GM23338 (cell line): Measurements from ENCODE around the gene TP73. TPM values are rescaled to one million over a fixed set of nuclear protein-coding genes. Genes with fewer than 3 reads are reported as not detected.
A peak's percentile ranks its signal among the peaks of the same experiment; 100 is the strongest.

Experiments used
- ATAC-seq: fragments of 200-7000 bp; cut with Tn5 transposase; 3 replicates; pipeline ENCODE4 v1.9.1; 2020
- DNase-seq: peaks from one replicate; pipeline ENCODE4 v3.0.0-alpha.2; 2015; ENCODE audit warnings: low spot score
- H2AFZ ChIP-seq: fragments of 200-600 bp; sonication (generic); 2 replicates; pipeline ENCODE4 v1.8.0; 2016; ENCODE audit warnings: antibody characterized with exemption, mild to moderate bottlenecking, moderate library complexity
- H3F3A ChIP-seq: fragments of 200-600 bp; sonication (generic); replicated peaks from 2 replicates; pipeline ENCODE4 v1.8.0; 2017; ENCODE audit warnings: antibody characterized with exemption, mixed run types, low read depth
- H3K27ac ChIP-seq: fragments of 200-600 bp; sonication (generic); 2 replicates; pipeline ENCODE4 v1.6.1; 2016; ENCODE audit warnings: low read depth
- H3K27me3 ChIP-seq: fragments of 200-600 bp; sonication (generic); 2 replicates; pipeline ENCODE4 v1.8.0; 2016; ENCODE audit warnings: mild to moderate bottlenecking, mixed run types, moderate library complexity; ENCODE audit not compliant: insufficient read depth
- H3K36me3 ChIP-seq: fragments of 200-600 bp; sonication (generic); 2 replicates; pipeline ENCODE4 v1.8.0; 2016; ENCODE audit warnings: mild to moderate bottlenecking; ENCODE audit not compliant: insufficient read depth
- H3K4me1 ChIP-seq: fragments of 200-600 bp; sonication (generic); 2 replicates; pipeline ENCODE4 v1.8.0; 2016; ENCODE audit warnings: mild to moderate bottlenecking, moderate library complexity; ENCODE audit not compliant: insufficient read depth
- H3K4me2 ChIP-seq: fragments of 200-600 bp; sonication (generic); 2 replicates; pipeline ENCODE4 v1.7.1; 2017; ENCODE audit warnings: mixed run types
- H3K4me3 ChIP-seq: fragments of 200-600 bp; sonication (generic); 2 replicates; pipeline ENCODE4 v1.6.1; 2016; ENCODE audit warnings: mixed run types
- H3K79me2 ChIP-seq: fragments of 200-600 bp; sonication (generic); replicated peaks from 2 replicates; pipeline ENCODE4 v1.8.0; 2017; ENCODE audit warnings: mild to moderate bottlenecking; ENCODE audit not compliant: insufficient read depth
- H3K9me2 ChIP-seq: fragments of 200-600 bp; sonication (generic); 2 replicates; pipeline ENCODE4 v1.8.0; 2017; ENCODE audit not compliant: insufficient read depth
- H4K20me1 ChIP-seq: fragments of 200-600 bp; sonication (generic); replicated peaks from 2 replicates; pipeline ENCODE4 v1.8.0; 2017; ENCODE audit warnings: mild to moderate bottlenecking; ENCODE audit not compliant: insufficient read depth
- H3K27ac Mint-ChIP-seq: 2 replicates; pipeline ENCODE4 v1.8.0; 2020; ENCODE audit warnings: inconsistent platforms, mild to moderate bottlenecking, moderate library complexity, mixed read lengths
- H3K27me3 Mint-ChIP-seq: 3 replicates; pipeline ENCODE4 v1.8.0; 2022; ENCODE audit warnings: low read depth, mild to moderate bottlenecking, moderate library complexity, mixed read lengths, inconsistent platforms; ENCODE audit not compliant: insufficient read depth, poor library complexity
- H3K36me3 Mint-ChIP-seq: 3 replicates; pipeline ENCODE4 v1.8.0; 2021; ENCODE audit warnings: low read depth, mild to moderate bottlenecking, inconsistent platforms, moderate library complexity, mixed read lengths
- H3K4me1 Mint-ChIP-seq: 3 replicates; pipeline ENCODE4 v1.8.0; 2020; ENCODE audit warnings: mild to moderate bottlenecking, inconsistent platforms, mixed read lengths
- H3K4me3 Mint-ChIP-seq: 3 replicates; pipeline ENCODE4 v1.8.0; 2021; ENCODE audit warnings: moderate library complexity, mild to moderate bottlenecking, inconsistent platforms, mixed read lengths
- H3K9me3 Mint-ChIP-seq: 3 replicates; pipeline ENCODE4 v1.8.0; 2020; ENCODE audit warnings: moderate library complexity, mild to moderate bottlenecking, inconsistent platforms, mixed read lengths
- EZH2 ChIP-seq: fragments of 200-600 bp; sonication (generic); IDR thresholded peaks from one replicate; pipeline ENCODE4 v1.8.0; 2017; ENCODE audit warnings: antibody characterized with exemption, mild to moderate bottlenecking, low read depth; ENCODE audit not compliant: unreplicated experiment
- EZH2phosphoT487 ChIP-seq: fragments of 200-600 bp; sonication (generic); IDR thresholded peaks from one replicate; pipeline ENCODE4 v1.8.1; 2018; ENCODE audit warnings: antibody characterized with exemption; ENCODE audit not compliant: unreplicated experiment
- JUNB ChIP-seq: IDR thresholded peaks from one replicate; pipeline ENCODE4 v1.6.1; 2016; ENCODE audit warnings: antibody characterized with exemption; ENCODE audit not compliant: unreplicated experiment
- POLR2AphosphoS5 ChIP-seq: IDR thresholded peaks from 2 replicates; pipeline ENCODE4 v1.6.1; 2016; ENCODE audit warnings: antibody characterized with exemption, low read depth
- STAT1 ChIP-seq: IDR thresholded peaks from one replicate; pipeline ENCODE4 v1.6.1; 2016; ENCODE audit warnings: antibody characterized with exemption; ENCODE audit not compliant: unreplicated experiment
- polyA plus RNA-seq: library from polyadenylated mRNA; unstranded; fragments of >200 nt; fragmentation: Nextera tagmentation; extraction: Ambion mirVana; gene quantifications from 2 replicates; pipeline ENCODE4 v1.2.1, GENCODE V29; 2016
- total RNA-seq: library from RNA; depleted of rRNA; stranded (reverse); fragments of >200 nt; shearing (Covaris generic); gene quantifications from 2 replicates; pipeline ENCODE4 v1.2.3, GENCODE V29; 2014
- TF ChIP-seq, protein P1 (sequence below), 2 experiments: fragments of 200-600 bp in 1 of 2; sonication (generic) in 1 of 2; conservative IDR thresholded peaks; 2 replicates each; pipeline versions ENCODE4 v1.5.1 to v1.6.1; 2016 to 2017; ENCODE audit warnings: antibody characterized with exemption in 2 of 2, low read depth in 2 of 2, mild to moderate bottlenecking in 2 of 2, moderate library complexity in 1 of 2
- TF ChIP-seq, protein P2 (sequence below): IDR thresholded peaks from 2 replicates; pipeline ENCODE4 v1.6.1; 2016; ENCODE audit warnings: antibody characterized with exemption

The TP73 gene
- total and polyA plus RNA-seq, 2 experiments from 2014 or later = 1.4 to 3.4 TPM

DNA sequence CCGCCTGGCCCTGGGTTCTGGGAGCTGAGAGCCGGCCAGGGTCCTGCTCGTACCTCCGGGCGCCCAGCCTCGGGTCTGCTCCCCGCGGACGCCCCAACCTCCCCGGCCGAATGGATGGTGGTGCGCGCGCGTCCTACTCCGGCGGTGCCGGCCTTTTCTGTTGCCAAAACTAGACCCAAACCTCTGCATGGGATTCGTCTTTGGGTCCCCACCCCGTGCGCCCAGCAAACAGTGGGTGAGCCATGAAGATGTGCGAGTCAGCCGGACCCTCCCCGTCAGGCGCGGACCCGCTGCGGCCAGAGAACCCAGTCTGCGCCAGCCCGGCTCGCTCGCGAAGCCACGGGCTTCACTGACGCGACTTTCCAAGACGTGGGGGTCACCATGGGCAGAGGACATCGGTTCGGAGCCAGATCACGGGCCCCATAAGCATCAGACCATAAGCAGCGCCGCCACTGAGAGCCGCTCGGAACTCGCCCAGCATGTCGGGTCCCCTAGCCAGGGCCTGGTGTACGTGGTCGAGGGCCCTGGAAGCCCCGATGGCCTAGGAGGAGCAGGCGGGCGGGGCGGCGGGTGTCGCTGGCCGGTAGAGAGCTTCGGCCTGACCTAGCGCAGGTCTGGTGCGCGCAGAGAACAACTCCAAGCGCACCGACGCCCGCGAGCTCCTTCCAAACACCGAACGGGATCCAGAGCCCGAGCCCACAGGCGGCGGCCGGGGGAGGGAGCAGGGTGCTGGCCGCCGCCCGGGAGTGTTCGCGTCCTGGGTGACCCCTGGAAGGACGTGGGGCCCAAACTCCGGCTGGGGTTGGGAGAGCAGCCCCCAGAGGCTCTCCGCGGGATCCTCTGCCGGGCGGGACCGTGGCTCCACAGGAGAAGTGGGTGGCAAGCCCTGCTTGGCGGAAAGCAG, 1.0 kb upstream of the TP73 start (continued):
- TF ChIP-seq, protein P1, sequence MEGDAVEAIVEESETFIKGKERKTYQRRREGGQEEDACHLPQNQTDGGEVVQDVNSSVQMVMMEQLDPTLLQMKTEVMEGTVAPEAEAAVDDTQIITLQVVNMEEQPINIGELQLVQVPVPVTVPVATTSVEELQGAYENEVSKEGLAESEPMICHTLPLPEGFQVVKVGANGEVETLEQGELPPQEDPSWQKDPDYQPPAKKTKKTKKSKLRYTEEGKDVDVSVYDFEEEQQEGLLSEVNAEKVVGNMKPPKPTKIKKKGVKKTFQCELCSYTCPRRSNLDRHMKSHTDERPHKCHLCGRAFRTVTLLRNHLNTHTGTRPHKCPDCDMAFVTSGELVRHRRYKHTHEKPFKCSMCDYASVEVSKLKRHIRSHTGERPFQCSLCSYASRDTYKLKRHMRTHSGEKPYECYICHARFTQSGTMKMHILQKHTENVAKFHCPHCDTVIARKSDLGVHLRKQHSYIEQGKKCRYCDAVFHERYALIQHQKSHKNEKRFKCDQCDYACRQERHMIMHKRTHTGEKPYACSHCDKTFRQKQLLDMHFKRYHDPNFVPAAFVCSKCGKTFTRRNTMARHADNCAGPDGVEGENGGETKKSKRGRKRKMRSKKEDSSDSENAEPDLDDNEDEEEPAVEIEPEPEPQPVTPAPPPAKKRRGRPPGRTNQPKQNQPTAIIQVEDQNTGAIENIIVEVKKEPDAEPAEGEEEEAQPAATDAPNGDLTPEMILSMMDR (conservative IDR thresholded peaks at IDR 0.05; ENCODE audit: low read depth in 2 of 2) = no peak
- TF ChIP-seq EZH2phosphoT487 = peak; percentile 84
- TF ChIP-seq, protein P2, sequence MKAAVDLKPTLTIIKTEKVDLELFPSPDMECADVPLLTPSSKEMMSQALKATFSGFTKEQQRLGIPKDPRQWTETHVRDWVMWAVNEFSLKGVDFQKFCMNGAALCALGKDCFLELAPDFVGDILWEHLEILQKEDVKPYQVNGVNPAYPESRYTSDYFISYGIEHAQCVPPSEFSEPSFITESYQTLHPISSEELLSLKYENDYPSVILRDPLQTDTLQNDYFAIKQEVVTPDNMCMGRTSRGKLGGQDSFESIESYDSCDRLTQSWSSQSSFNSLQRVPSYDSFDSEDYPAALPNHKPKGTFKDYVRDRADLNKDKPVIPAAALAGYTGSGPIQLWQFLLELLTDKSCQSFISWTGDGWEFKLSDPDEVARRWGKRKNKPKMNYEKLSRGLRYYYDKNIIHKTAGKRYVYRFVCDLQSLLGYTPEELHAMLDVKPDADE = no peak
- no peak for TF ChIP-seq JUNB

DNA sequence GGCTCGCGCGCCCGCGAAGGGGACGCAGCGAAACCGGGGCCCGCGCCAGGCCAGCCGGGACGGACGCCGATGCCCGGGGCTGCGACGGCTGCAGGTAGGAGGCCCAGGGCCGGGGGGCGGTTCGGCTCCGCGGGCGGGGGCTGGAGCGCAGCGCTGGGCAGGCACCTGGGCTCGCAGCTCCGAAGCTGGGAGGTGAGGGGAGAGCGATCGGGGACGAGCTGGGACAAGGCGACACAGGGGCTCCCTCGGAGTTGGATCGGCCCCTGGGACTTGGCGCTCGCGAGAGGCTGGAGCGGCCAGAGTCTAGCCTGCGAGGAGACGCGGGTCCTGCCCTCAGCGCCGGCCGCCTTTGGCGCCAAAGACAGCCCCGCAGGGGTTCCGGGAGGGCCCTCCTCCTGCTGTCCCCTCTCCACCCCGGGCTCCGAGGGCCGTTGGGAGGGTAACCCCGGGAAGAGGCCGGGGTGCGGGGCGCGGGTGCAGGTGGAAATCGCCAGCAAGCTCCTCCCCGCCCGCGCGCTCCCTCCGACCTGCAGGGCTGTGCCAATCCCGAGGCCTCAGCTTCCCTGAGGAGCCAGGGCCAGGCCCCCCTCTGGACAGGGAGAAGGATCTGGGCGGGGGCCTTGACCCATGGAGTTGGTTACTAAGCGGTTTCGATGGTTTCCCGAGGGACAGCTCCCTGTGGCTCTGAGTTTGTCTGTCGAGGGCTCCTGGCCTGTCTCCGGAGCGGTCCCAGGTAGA, 401 bp downstream of the TP73 start:
- Histone ChIP-seq H3K4me1 (peaks cover 16% of the 10 kb centered on the region; the same call in 1 of the 2 replicates), H3K27me3 (peaks cover 75% of the 10 kb centered on the region), H3K9me2 (no peaks in the 10 kb centered on the region), H3K27ac (no peak overlapping the region), H3F3A (peaks cover 7% of the 10 kb centered on the region; the same call in 1 of the 2 replicates), H2AFZ (peak overlapping the region; percentile 94), H4K20me1 (peaks cover 15% of the 10 kb centered on the region), H3K4me2 (peak overlapping the region; percentile 96), H3K4me3 (peak overlapping the region; percentile 76), H3K79me2 (peaks cover 16% of the 10 kb centered on the region), H3K36me3 (no peaks in the 10 kb centered on the region)
- peaks cover 11% of the 10 kb centered on the region; the same call in 2 of the 3 replicates for H3K4me1 Mint-ChIP-seq
- TF ChIP-seq EZH2 (peak; percentile 77), STAT1 (no peak), POLR2AphosphoS5 (no peak)
- TF ChIP-seq, protein P2 = no peak
- ATAC-seq (peak; percentile 16), DNase-seq (peak; percentile 62)
- H3K36me3 Mint-ChIP-seq = no peaks in the 10 kb centered on the region; the same call in 2 of the 3 replicates
- no peak overlapping the region for H3K27ac Mint-ChIP-seq
- H3K4me3 Mint-ChIP-seq = peak overlapping the region; percentile 64
- H3K9me3 Mint-ChIP-seq = no peaks in the 10 kb centered on the region
- H3K27me3 Mint-ChIP-seq = peaks cover 61% of the 10 kb centered on the region
